SJCRH30 (cell line): ENCODE measurements around the gene GTSE1. TPM values are rescaled to one million over a fixed set of nuclear protein-coding genes. Genes with fewer than 3 reads are reported as not detected.

Experiments
- DNase-seq, 2 experiments: peaks; one replicate each; pipeline ENCODE4 v3.0.0-alpha.2; 2015 to 2020
- H3K27ac ChIP-seq: fragments of 250-450 bp; sonication (Bioruptor Pico); 2 replicates; pipeline ENCODE4 v1.5.1; 2020; ENCODE audit warnings: mild to moderate bottlenecking, moderate library complexity
- H3K27me3 ChIP-seq: fragments of 250-450 bp; sonication (Bioruptor Pico); 2 replicates; pipeline ENCODE4 v1.5.1; 2020; ENCODE audit warnings: mild to moderate bottlenecking, moderate library complexity
- H3K36me3 ChIP-seq: fragments of 250-450 bp; sonication (Bioruptor Pico); 2 replicates; pipeline ENCODE4 v1.5.1; 2020; ENCODE audit warnings: mild to moderate bottlenecking, moderate library complexity
- H3K4me1 ChIP-seq: fragments of 250-450 bp; sonication (Bioruptor Pico); 2 replicates; pipeline ENCODE4 v1.5.1; 2020; ENCODE audit warnings: mild to moderate bottlenecking, moderate library complexity
- H3K4me3 ChIP-seq: fragments of 250-450 bp; sonication (Bioruptor Pico); 2 replicates; pipeline ENCODE4 v1.5.1; 2020; ENCODE audit warnings: mild to moderate bottlenecking, moderate library complexity
- H3K9me3 ChIP-seq: fragments of 250-450 bp; sonication (Bioruptor Pico); replicated peaks from 2 replicates; pipeline ENCODE4 v1.5.1; 2020; ENCODE audit warnings: mild to moderate bottlenecking, moderate library complexity
- total RNA-seq: library from RNA; depleted of rRNA; stranded (reverse); fragments of >200 nt; shearing (Covaris generic); gene quantifications from 2 replicates; pipeline ENCODE4 v1.2.3, GENCODE V29; 2014

GTSE1 gene
- total RNA-seq, 1 experiment from 2014 or later = 57.8 TPM

- Histone ChIP-seq H3K27ac (peak within 1 kb of the TSS; percentile 17; the same call in 1 of the 2 replicates), H3K27me3 (no peaks in the 10 kb centered on the region), H3K36me3 (0 out of 2 replicates have a peak, but pooled peaks cover 2% of the 10 kb centered on the region), H3K4me3 (peak within 1 kb of the TSS; percentile 70), H3K9me3 (peaks cover 6% of the 10 kb centered on the region), H3K4me1 (no peaks in the 10 kb centered on the region)
- peak; percentile 91 to 93 for DNase-seq
Observed at GRCh38 chr22:46267431-46268279, 29.0 kb upstream of the GTSE1 start, which contains the start of gene TTC38. Gene TTC38, plus strand, starts transcription at chr22:46268008. Its CDS starts 32 bp downstream, at chr22:46268040.

- no peak for DNase-seq
- Histone ChIP-seq H3K27ac (no peak overlapping the region), H3K27me3 (no peaks in the 10 kb centered on the region), H3K4me1 (no peaks in the 10 kb centered on the region), H3K36me3 (peaks cover 14% of the 10 kb centered on the region; the same call in 1 of the 2 replicates), H3K9me3 (peaks cover 6% of the 10 kb centered on the region), H3K4me3 (no peak overlapping the region)
Observed at GRCh38 chr22:46269564-46269963, 27.1 kb upstream of the GTSE1 start.

DNA sequence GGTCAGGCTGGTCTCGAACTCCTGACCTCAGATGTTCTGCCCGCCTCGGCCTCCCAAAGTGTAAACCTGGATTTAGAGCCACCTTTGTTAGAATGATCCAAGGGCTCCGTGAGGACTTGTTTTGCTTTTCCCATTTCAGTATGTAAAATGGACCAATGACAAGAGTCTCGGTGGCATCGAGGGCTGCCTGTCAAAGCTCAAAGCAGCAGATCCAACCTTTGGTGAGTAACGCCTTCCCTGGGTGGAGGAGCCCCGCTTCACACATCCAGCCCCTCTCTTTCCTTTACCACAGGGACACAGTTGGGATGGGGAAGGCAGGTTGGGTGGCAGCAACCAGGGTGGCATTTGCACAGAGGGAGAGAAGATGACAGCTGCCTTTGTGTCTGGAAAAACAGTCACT lies 24.5 kb upstream of the GTSE1 start:
- no peaks in the 10 kb centered on the region for H3K4me1 ChIP-seq
- H3K27me3 ChIP-seq = no peaks in the 10 kb centered on the region
- no peak for DNase-seq
- peaks cover 3% of the 10 kb centered on the region; the same call in 1 of the 2 replicates for H3K9me3 ChIP-seq
- H3K36me3 ChIP-seq = peaks cover 27% of the 10 kb centered on the region
- no peak overlapping the region for H3K27ac ChIP-seq
- no peak overlapping the region for H3K4me3 ChIP-seq

DNA sequence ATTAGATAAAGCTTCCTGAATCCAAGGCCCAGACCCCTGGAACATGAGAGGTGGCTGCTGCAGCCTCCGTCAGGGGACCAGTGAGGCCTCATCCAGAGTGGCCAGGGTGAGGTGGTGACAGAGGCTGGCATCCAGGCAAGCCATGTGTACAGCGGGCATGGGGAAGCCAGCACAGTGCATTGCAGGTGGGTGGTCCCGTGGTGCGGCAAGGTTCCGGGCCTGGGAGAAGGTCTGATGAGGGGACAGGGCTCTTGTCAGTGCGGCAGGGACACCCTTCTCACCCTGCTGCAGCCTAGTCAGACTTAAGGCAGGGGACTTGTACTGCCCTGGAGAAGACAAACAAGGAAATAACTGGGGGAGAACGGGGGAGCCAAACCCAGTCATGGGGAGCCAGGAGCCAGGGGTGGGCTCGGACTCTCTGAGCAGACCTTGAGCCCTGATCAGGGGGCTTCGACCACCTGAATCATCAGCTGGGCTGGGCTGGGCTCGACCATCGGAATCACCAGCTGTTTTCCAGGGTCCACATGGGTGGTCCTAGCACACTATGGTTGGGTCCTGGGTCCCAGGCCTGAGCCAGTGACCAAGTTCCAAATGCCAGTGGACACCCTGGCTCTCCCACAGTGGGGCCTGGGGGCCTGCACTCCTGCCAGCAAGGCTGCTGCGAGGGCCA lies 23.8 kb upstream of the GTSE1 start:
- Histone ChIP-seq H3K4me3 (no peak overlapping the region), H3K27ac (no peak overlapping the region), H3K27me3 (no peaks in the 10 kb centered on the region), H3K4me1 (no peaks in the 10 kb centered on the region), H3K9me3 (peaks cover 3% of the 10 kb centered on the region; the same call in 1 of the 2 replicates), H3K36me3 (peaks cover 27% of the 10 kb centered on the region)
- no peak for DNase-seq

DNA sequence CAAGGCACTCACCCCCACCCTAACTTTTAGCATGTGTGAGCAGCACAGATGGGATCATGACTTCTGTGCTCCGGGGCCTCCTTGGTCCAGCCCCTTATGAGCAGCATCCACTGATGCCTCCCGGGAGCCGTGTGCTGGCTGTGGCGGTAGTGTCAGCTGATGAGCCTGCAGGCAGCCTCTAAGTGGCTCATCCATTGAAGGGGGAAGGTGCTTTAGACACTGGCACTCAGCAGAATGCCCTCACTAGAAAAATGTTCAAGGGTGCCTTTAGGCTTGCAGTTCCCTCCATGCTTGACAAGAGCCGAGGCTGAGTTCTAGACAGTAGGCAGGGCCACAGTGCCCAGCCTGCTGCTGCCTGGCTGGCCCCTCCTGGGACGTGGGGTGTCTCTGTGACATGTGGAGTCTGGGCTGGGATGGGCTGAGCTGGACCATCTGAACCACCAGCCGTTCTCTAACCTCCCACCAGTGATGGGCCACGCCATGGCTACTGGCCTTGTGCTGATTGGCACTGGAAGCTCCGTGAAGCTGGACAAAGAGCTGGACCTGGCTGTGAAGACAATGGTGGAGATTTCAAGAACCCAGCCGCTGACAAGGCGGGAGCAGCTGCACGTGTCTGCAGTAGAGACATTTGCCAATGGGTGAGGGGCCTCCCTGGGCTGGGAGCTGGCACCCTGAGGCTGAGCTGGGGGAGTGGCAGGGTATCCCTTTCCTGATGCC lies 23.1 kb upstream of the GTSE1 start:
- no peak for DNase-seq
- Histone ChIP-seq H3K4me3 (no peak overlapping the region), H3K27me3 (no peaks in the 10 kb centered on the region), H3K4me1 (no peaks in the 10 kb centered on the region), H3K27ac (no peak overlapping the region), H3K9me3 (peaks cover 3% of the 10 kb centered on the region; the same call in 1 of the 2 replicates), H3K36me3 (peaks cover 32% of the 10 kb centered on the region)

DNA sequence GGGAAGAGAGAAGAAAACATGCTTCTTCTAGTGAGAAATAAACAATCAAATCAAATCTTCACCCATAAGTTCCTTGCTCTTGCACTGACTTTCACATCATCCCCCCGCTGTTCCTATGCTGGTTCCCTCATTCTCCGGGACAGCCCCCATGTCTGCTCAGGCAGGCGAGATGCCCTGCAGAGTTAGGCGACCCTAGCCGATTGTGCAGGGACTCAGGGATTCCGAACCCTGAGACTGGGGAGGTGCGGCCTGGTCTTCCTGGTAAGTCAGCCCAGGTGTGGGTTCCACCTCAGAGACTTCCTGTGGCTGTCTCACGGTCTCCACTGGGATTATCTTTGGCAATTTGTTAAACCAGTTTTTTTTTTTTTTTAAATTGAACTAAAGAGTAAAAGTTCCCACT lies 22.3 kb upstream of the GTSE1 start:
- Histone ChIP-seq H3K4me3 (no peak overlapping the region), H3K36me3 (peaks cover 39% of the 10 kb centered on the region), H3K27me3 (no peaks in the 10 kb centered on the region)

GRCh38 chr22:46275455-46276122 lies 21.1 kb upstream of the GTSE1 start:
- DNase-seq = no peak
- Histone ChIP-seq H3K4me1 (no peaks in the 10 kb centered on the region), H3K9me3 (peaks cover 3% of the 10 kb centered on the region; the same call in 1 of the 2 replicates), H3K4me3 (no peak overlapping the region), H3K27me3 (no peaks in the 10 kb centered on the region), H3K36me3 (peaks cover 39% of the 10 kb centered on the region), H3K27ac (no peak overlapping the region)

More for the DNA sequence above, 22.3 kb upstream of the GTSE1 start:
- H3K27ac ChIP-seq = no peak overlapping the region
- DNase-seq = no peak
- peaks cover 3% of the 10 kb centered on the region; the same call in 1 of the 2 replicates for H3K9me3 ChIP-seq
- no peaks in the 10 kb centered on the region for H3K4me1 ChIP-seq

GRCh38 chr22:46276563-46276962 lies 20.1 kb upstream of the GTSE1 start:
- no peak for DNase-seq
- Histone ChIP-seq H3K4me3 (no peak overlapping the region), H3K9me3 (peaks cover 3% of the 10 kb centered on the region; the same call in 1 of the 2 replicates), H3K36me3 (peaks cover 39% of the 10 kb centered on the region), H3K27ac (no peak overlapping the region), H3K27me3 (no peaks in the 10 kb centered on the region), H3K4me1 (no peaks in the 10 kb centered on the region)

GRCh38 chr22:46278656-46279645 lies 17.7 kb upstream of the GTSE1 start:
- H3K4me3 ChIP-seq = no peak overlapping the region
- DNase-seq = no peak
- no peaks in the 10 kb centered on the region for H3K27me3 ChIP-seq
- H3K27ac ChIP-seq = no peak overlapping the region
- peaks cover 32% of the 10 kb centered on the region for H3K36me3 ChIP-seq
- H3K9me3 ChIP-seq = peaks cover 3% of the 10 kb centered on the region; the same call in 1 of the 2 replicates
- H3K4me1 ChIP-seq = no peaks in the 10 kb centered on the region

DNA sequence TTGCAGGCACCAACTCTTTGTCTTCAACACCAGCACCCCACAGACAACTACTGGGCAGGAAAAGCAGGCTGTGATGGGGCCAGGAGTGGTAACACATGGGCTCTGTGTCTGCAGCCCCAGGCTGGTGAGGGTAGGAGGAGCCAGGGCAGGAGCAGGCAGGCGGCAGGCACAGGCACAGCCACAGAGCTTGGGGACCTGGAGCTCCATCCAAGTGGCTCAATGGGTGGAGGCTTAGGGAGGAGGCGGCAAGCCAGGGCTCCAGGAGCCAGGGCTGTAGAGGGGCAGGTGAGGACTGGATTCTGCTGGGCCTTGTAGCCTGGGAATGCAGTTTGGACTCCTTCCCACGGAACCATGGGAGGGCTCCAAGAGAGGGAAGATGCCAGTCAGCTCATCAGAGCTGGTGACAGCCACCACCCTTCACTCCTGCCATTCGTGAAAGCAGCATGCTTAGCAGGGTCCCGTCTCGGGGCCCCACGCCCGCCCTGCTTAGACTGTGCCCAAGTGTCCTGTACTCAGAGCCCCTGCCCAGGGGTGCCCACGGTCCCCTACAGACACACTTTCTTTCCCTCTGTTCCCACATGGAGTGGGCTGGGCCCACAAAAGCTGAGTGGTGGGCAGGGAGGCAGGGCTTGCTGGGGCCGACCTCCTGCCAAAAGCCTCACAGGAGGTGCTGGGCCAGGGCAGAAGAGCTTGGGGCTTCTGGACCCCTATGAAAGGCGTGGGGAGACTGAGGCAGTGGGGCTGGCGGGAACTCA lies 16.4 kb upstream of the GTSE1 start:
- peaks cover 30% of the 10 kb centered on the region for H3K36me3 ChIP-seq
- no peaks in the 10 kb centered on the region for H3K27me3 ChIP-seq
- peaks cover 3% of the 10 kb centered on the region; the same call in 1 of the 2 replicates for H3K9me3 ChIP-seq
- no peak overlapping the region for H3K4me3 ChIP-seq
- H3K4me1 ChIP-seq = no peaks in the 10 kb centered on the region
- no peak overlapping the region for H3K27ac ChIP-seq
- no peak for DNase-seq

- no peak overlapping the region for H3K4me3 ChIP-seq
- H3K9me3 ChIP-seq = no peaks in the 10 kb centered on the region
- H3K27me3 ChIP-seq = no peaks in the 10 kb centered on the region
- no peaks in the 10 kb centered on the region for H3K4me1 ChIP-seq
- H3K36me3 ChIP-seq = peaks cover 26% of the 10 kb centered on the region
- no peak for DNase-seq
- no peak overlapping the region for H3K27ac ChIP-seq
Observed at GRCh38 chr22:46280999-46281623, 15.6 kb upstream of the GTSE1 start.

- no peaks in the 10 kb centered on the region for H3K9me3 ChIP-seq
- peaks cover 24% of the 10 kb centered on the region for H3K36me3 ChIP-seq
- no peaks in the 10 kb centered on the region for H3K4me1 ChIP-seq
- no peak overlapping the region for H3K27ac ChIP-seq
- H3K4me3 ChIP-seq = no peak overlapping the region
- DNase-seq = no peak
- H3K27me3 ChIP-seq = no peaks in the 10 kb centered on the region
Observed at GRCh38 chr22:46281866-46282678, 14.6 kb upstream of the GTSE1 start.
